Liver (tissue), 3 donors: ENCODE measurements around the gene ULBP3.

ENCODE experiments used
- CTCF ChIP-seq: fragments of 150-350 bp; IDR thresholded peaks from 2 replicates; pipeline ENCODE4 v1.5.1; 2017; ENCODE audit warnings: improper control_type of control experiment, low read depth, low read length; ENCODE audit not compliant: missing input control
- JUND ChIP-seq, 2 donors: IDR thresholded peaks; 2 replicates each; pipeline ENCODE4 v1.6.1; 2016; ENCODE audit warnings: antibody characterized with exemption in 2 of 2
- SP1 ChIP-seq: IDR thresholded peaks from 2 replicates; pipeline ENCODE4 v1.6.1; 2018; ENCODE audit warnings: antibody characterized with exemption, mild to moderate bottlenecking
- YY1 ChIP-seq: IDR thresholded peaks from 2 replicates; pipeline ENCODE4 v1.6.1; 2016; ENCODE audit warnings: antibody characterized with exemption, mild to moderate bottlenecking
- TF ChIP-seq, protein P1 (sequence below): IDR thresholded peaks from 2 replicates; pipeline ENCODE4 v1.6.1; 2016; ENCODE audit warnings: antibody characterized with exemption
- donor health status: healthy.
- donor health status: healthy.

DNA sequence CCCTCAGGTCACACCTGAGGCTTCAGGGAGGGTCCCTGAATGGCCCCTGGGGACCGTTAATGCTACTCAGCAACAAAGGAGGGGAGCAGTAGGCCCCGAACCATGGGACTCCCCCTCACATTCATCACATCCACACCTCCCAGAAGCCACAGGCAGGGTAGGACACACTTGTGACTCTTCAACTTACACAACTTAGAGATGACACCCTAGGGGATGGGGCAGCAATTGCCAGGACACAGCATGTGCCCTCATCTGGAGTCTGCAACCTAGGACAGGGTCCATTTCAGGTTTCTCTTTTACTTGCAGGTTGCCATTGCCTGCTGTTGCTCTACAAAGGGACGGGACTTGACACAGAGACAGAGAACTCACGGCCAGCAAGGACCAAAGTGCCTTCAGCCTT, 770 bp downstream of the ULBP3 start:
- TF ChIP-seq YY1: no peak
- no peak for TF ChIP-seq CTCF
- TF ChIP-seq JUND (IDR thresholded peaks at IDR 0.05): no peak
- no peak for TF ChIP-seq SP1
- TF ChIP-seq, protein P1, sequence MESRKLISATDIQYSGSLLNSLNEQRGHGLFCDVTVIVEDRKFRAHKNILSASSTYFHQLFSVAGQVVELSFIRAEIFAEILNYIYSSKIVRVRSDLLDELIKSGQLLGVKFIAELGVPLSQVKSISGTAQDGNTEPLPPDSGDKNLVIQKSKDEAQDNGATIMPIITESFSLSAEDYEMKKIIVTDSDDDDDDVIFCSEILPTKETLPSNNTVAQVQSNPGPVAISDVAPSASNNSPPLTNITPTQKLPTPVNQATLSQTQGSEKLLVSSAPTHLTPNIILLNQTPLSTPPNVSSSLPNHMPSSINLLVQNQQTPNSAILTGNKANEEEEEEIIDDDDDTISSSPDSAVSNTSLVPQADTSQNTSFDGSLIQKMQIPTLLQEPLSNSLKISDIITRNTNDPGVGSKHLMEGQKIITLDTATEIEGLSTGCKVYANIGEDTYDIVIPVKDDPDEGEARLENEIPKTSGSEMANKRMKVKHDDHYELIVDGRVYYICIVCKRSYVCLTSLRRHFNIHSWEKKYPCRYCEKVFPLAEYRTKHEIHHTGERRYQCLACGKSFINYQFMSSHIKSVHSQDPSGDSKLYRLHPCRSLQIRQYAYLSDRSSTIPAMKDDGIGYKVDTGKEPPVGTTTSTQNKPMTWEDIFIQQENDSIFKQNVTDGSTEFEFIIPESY: no peak
